NCI-H748 treated with DMSO at 0.1 percent for 48 hours (cell line): ENCODE measurements around the gene CYP2C18.
"Not testable (repeated sequence)": the region's sequence is repeated elsewhere in the genome, so short reads cannot be mapped to it uniquely, and the experiment has no call there.

Experiments used
- DNase-seq: peaks from one replicate; lab custom pipeline; 2025; lab: John Stamatoyannopoulos, UW

Gene CYP2C18

DNA sequence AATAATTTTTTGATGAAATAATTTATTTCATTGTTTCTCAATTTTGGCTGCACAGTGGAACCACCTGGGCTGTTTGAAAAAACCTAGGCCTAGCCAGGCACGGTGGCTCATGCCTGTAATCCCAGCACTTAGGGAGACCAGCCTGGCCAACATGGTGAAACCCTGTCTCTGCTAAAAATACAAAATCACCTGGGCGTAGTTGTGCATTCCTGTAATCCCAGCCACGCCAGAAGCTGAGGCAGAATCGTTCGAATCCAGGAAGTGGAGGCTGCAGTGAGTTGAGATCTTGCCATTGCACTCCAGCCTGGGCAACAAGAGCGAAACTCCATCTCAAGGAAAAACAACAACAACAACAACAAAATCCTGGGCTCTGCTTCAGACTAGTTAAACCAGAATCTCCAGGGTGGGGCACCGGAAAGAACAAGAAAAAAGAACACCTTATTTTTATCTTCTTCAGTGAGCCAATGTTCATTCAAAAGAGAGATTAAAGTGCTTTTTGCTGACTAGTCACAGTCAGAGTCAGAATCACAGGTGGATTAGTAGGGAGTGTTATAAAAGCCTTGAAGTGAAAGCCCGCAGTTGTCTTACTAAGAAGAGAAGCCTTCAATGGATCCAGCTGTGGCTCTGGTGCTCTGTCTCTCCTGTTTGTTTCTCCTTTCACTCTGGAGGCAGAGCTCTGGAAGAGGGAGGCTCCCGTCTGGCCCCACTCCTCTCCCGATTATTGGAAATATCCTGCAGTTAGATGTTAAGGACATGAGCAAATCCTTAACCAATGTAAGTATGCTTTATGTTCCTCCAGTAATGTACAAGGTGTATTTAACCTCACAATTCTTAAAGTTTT is at the start of gene CYP2C18:
Gene CYP2C18 (plus strand): TSS at position 516 of the 841 bp plus-strand sequence. CDS start 91 bp downstream, at position 607.
- DNase-seq = no peak

GRCh38 chr10:94638097-94638496 is 45.4 kb upstream of the CYP2C18 start:
- not testable (repeated sequence) for DNase-seq

GRCh38 chr10:94639902-94640301 is 43.6 kb upstream of the CYP2C18 start:
- DNase-seq = no peak

DNA sequence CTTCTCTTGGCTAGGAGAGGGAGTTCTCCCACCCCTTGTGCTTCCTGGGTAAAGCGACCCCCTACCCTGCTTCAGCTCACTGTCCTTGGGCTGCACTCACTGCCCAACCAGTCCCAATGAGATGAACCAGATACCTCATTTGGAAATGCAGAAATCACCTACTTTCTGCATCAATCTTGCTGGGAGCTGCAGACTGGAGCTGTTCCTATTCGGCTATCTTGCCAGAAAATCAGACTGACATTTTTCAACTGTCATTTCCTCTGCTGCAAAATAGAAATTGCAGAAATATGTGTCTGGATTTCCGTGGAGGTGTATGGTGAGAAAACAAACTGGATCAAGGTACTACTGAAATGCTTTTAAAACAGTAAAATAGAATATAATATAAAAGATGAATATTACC is 43.0 kb upstream of the CYP2C18 start:
- no peak for DNase-seq

GRCh38 chr10:94641480-94641879 is 42.0 kb upstream of the CYP2C18 start:
- no peak for DNase-seq

DNA sequence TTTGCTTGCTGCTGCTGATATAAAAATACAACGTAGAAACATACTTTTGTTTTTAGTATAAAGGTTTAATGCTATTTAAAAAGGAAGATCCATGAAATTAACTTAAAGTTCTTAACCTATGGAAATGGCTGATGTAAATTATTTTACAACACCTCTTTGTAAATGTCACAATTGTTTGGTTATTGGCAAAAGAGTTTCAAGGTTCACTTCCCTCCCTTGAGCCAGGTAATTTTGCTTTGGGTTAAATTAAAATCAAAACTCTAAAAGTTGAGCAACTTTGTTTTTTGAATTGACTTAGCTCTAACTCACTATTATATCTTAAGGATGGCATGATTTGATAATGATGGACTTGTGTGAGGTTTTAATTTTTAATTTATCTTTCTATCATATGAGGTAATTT is 39.2 kb upstream of the CYP2C18 start:
- DNase-seq = no peak

DNA sequence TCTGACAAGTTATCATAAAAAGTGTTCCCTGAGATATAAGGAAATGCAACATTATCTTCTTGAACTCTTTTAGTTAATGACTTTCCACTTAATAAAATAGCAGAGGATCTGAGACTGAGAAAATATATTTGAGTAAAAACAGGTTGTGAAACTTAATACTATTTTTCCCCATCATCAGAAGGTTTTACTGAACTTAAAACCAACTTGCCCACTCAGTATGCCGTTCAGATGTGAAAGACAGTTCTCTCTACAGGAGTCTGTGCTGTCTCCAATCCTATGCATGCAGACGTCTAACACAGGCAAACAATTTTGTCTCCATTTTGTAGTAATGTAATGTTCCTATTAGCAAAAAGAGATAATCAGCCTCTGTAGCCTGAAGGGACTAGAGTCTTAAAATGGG is 38.2 kb upstream of the CYP2C18 start:
- DNase-seq = no peak

GRCh38 chr10:94655201-94655600 is 28.3 kb upstream of the CYP2C18 start:
- not testable (repeated sequence) for DNase-seq

- DNase-seq = not testable (repeated sequence)
These were observed 20.5 kb upstream of the CYP2C18 start for GRCh38 chr10:94663061-94663460.

GRCh38 chr10:94666391-94667102 is 17.0 kb upstream of the CYP2C18 start:
- no peak for DNase-seq

GRCh38 chr10:94673614-94674321 is 9.8 kb upstream of the CYP2C18 start:
- no peak for DNase-seq

GRCh38 chr10:94676496-94676895 is 7.0 kb upstream of the CYP2C18 start:
- DNase-seq = no peak

DNA sequence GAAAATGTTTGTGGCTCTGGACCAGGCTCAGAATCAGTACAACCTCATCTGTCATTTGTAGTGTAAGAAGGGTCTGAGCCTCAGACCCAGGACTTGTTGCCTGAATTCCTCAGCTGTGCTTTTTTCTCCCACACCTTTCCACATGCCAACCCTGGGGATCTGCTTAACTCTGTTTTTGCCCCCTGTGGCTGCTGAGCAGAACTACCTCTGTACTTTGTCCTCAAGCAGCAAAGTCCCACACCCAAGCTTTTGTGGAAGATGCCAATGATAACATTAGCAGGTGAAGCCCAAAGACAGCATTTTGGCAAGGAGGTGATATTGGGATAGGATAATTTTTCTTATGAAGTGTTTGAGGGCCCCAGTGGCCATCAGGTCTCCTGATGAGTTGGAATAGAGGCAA is 5.8 kb upstream of the CYP2C18 start:
- DNase-seq = no peak

GRCh38 chr10:94678475-94678874 is 5.1 kb upstream of the CYP2C18 start:
- DNase-seq = no peak

GRCh38 chr10:94680544-94680943 is 3.0 kb upstream of the CYP2C18 start:
- no peak for DNase-seq

GRCh38 chr10:94682636-94683035 is 893 bp upstream of the CYP2C18 start:
- not testable (repeated sequence) for DNase-seq

DNA sequence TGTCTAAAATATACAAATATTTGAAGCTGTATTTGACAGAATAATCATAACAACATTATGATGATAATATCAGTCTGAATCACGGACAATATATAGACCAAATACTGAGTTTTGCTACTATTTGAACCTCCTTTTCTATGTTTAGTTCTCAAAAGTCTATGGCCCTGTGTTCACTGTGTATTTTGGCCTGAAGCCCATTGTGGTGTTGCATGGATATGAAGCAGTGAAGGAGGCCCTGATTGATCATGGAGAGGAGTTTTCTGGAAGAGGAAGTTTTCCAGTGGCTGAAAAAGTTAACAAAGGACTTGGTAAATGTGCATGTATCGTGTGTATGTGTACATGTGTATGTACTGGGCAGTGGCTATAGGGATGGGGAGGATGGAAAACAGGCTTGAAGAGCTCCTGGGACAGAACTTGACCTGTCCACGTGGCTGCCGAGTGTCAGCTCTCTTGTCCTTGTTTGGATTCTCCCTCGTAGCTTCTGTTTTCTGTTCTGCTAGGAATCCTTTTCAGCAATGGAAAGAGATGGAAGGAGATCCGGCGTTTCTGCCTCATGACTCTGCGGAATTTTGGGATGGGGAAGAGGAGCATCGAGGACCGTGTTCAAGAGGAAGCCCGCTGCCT is 4.2 kb downstream of the CYP2C18 start:
- no peak for DNase-seq

DNA sequence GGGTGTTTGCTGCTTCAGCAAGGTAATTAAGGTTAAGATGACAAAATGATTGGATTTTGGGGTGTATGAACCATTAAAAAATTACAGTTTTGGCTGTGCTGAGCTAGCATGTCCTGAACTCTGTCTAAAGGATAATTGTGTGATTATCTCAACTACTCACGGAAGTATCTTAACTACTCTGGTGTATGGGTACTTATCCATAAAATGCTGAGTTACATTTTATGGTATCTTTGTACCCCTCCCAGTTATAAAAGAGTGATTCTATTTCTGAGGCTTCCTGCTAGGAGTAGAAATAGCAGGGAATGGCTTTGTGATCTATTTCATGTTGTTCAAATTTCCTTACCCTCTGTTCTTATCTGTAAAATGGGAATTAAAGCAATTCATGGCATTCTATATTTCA is 22.6 kb downstream of the CYP2C18 start:
- no peak for DNase-seq

GRCh38 chr10:94710578-94710977 is 27.0 kb downstream of the CYP2C18 start:
- DNase-seq = no peak

GRCh38 chr10:94725871-94726270 is 42.3 kb downstream of the CYP2C18 start:
- no peak for DNase-seq

- no peak for DNase-seq
These were observed 51.7 kb downstream of the CYP2C18 start for GRCh38 chr10:94735197-94735596.

DNA sequence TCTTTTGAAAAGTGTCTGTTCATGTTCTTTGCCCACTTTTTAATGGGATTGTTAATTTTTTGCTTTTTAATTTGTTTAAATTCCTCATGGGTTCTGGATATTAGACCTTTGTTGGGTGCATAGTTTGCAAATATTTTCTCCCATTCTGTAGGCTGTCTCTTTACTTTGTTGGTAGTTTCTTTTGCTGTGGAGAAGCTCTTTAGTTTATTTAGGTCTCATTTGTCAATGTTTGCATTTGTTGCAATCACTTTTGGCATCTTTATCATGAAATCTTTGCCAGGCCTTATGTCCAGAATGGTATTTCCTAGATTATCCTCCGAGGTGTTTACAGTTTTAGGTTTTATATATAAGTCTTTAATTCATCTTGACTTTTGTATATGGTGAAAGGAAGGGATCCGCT is 55.1 kb downstream of the CYP2C18 start:
- no peak for DNase-seq
